ENCODE data around the gene PGM2L1. TPM values are rescaled to one million over a fixed set of nuclear protein-coding genes. Genes with fewer than 3 reads are reported as not detected.

The PGM2L1 gene
- total RNA-seq, 2 experiments from 2014 or later = 8.6 to 10.5 TPM

- H3K36me3 Mint-ChIP-seq = no peaks in the 10 kb centered on the region
- H3K9me3 Mint-ChIP-seq = no peaks in the 10 kb centered on the region
- H3K27me3 Mint-ChIP-seq = no peaks in the 10 kb centered on the region
- ATAC-seq (ENCODE audit: low read depth) (no peak), DNase-seq (no peak)
- no peak overlapping the region for H3K27ac Mint-ChIP-seq
- POLR2A ChIA-PET = no interaction called here
- no peaks in the 10 kb centered on the region for H3K4me1 Mint-ChIP-seq
- H3K4me3 Mint-ChIP-seq = no peak overlapping the region
Measured at GRCh38 chr11:74283580-74284180, 114.6 kb downstream of the PGM2L1 start.

- Mint-ChIP-seq H3K27me3 (no peaks in the 10 kb centered on the region), H3K9me3 (no peaks in the 10 kb centered on the region), H3K4me3 (no peak overlapping the region), H3K27ac (no peak overlapping the region), H3K4me1 (no peaks in the 10 kb centered on the region), H3K36me3 (no peaks in the 10 kb centered on the region)
- POLR2A ChIA-PET = no interaction called here
- DNase-seq (no peak), ATAC-seq (ENCODE audit: low read depth) (peak; percentile 71)
Measured at GRCh38 chr11:74282914-74283371, 115.3 kb downstream of the PGM2L1 start.

GRCh38 chr11:74282421-74282820, 115.8 kb downstream of the PGM2L1 start:
- ATAC-seq (ENCODE audit: low read depth) (peak; percentile 39), DNase-seq (no peak)
- Mint-ChIP-seq H3K4me3 (no peak overlapping the region), H3K9me3 (no peaks in the 10 kb centered on the region), H3K36me3 (no peaks in the 10 kb centered on the region), H3K4me1 (no peaks in the 10 kb centered on the region), H3K27ac (no peak overlapping the region), H3K27me3 (peaks cover under 1% of the 10 kb centered on the region)
- POLR2A ChIA-PET = no interaction called here

- H3K36me3 Mint-ChIP-seq = no peaks in the 10 kb centered on the region
- DNase-seq (no peak), ATAC-seq (ENCODE audit: low read depth) (no peak)
- POLR2A ChIA-PET = no interaction called here
- peaks cover 10% of the 10 kb centered on the region for H3K27me3 Mint-ChIP-seq
- no peaks in the 10 kb centered on the region for H3K4me1 Mint-ChIP-seq
- no peak overlapping the region for H3K4me3 Mint-ChIP-seq
- no peaks in the 10 kb centered on the region for H3K9me3 Mint-ChIP-seq
- H3K27ac Mint-ChIP-seq = no peak overlapping the region
Measured at GRCh38 chr11:74280494-74280893, 117.7 kb downstream of the PGM2L1 start.

Small RNAs within 50 kb of the gene (microRNA-seq; reads per million reads assigned to microRNA genes)
- not detected for gene MIR548AL

Other genes starting within 250 kb of the PGM2L1 start
- gene C2CD3, start 227.4 kb downstream of the PGM2L1 start, total RNA-seq = 10 to 100 TPM; 36.2 to 37.6 TPM
- gene PPME1, start 227.1 kb downstream of the PGM2L1 start, total RNA-seq = 10 to 100 TPM; 29.2 to 29.7 TPM
- gene P4HA3, start 86.8 kb downstream of the PGM2L1 start, total RNA-seq = not detected
- gene KCNE3, start 69.1 kb upstream of the PGM2L1 start, total RNA-seq = under 1 TPM; 0.19 to 0.23 TPM
- gene LIPT2, start 95.3 kb upstream of the PGM2L1 start, total RNA-seq = 1 to 10 TPM; 3.1 to 6.7 TPM
- 10 to 100 TPM; 46.6 to 50.0 TPM for gene POLD3, start 194.1 kb upstream of the PGM2L1 start, total RNA-seq